Measurements from ENCODE around the gene NAA40.

- TF ChIP-seq ZNF350 (tag by site-specific recombination; IDR thresholded peaks at IDR 0.05) (no peak), ZNF311 (tag by site-specific recombination; IDR thresholded peaks at IDR 0.05; ENCODE audit: borderline replicate concordance) (no peak), ZBTB44 (tag by site-specific recombination; IDR thresholded peaks at IDR 0.05) (no peak), ZNF560 (tag by site-specific recombination; IDR thresholded peaks at IDR 0.05; ENCODE audit: borderline replicate concordance) (no peak), ZNF585B (tag by site-specific recombination; IDR thresholded peaks at IDR 0.05) (no peak)
- TF ChIP-seq, protein P1, sequence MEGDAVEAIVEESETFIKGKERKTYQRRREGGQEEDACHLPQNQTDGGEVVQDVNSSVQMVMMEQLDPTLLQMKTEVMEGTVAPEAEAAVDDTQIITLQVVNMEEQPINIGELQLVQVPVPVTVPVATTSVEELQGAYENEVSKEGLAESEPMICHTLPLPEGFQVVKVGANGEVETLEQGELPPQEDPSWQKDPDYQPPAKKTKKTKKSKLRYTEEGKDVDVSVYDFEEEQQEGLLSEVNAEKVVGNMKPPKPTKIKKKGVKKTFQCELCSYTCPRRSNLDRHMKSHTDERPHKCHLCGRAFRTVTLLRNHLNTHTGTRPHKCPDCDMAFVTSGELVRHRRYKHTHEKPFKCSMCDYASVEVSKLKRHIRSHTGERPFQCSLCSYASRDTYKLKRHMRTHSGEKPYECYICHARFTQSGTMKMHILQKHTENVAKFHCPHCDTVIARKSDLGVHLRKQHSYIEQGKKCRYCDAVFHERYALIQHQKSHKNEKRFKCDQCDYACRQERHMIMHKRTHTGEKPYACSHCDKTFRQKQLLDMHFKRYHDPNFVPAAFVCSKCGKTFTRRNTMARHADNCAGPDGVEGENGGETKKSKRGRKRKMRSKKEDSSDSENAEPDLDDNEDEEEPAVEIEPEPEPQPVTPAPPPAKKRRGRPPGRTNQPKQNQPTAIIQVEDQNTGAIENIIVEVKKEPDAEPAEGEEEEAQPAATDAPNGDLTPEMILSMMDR (tag by site-specific recombination; IDR thresholded peaks at IDR 0.05) = no peak
Measured at GRCh38 chr11:64005691-64006090, 66.9 kb downstream of the NAA40 start.

Data from HEK293 (cell line).